ENCODE measurements around the gene GRM2.

GRCh38 chr3:51682079-51682478 lies 24.8 kb upstream of the GRM2 start:
- TF ChIP-seq CTCF (IDR thresholded peaks at IDR 0.05) (peak; percentile 67 to 94 (median 78)), POLR2A (IDR thresholded peaks at IDR 0.05) (no peak)
